ENCODE measurements around the gene ARMC2.

GRCh38 chr6:108839083-108839642, 9.1 kb upstream of the ARMC2 start:
- TF ChIP-seq POLR2A (IDR thresholded peaks at IDR 0.05) (no peak), CTCF (IDR thresholded peaks at IDR 0.05) (no peak)
